NCI-H2107 treated with DMSO at 0.1 percent for 48 hours (cell line): ENCODE data around the gene RPN1.
A peak's percentile ranks its signal among the peaks of the same experiment; 100 is the strongest.
"Not testable (repeated sequence)": the region's sequence is repeated elsewhere in the genome, so short reads cannot be mapped to it uniquely, and the experiment has no call there.

Source experiments
- DNase-seq: peaks from one replicate; lab custom pipeline; 2025; ENCODE audit not compliant: unreplicated experiment; lab: John Stamatoyannopoulos, UW

The RPN1 gene

DNA sequence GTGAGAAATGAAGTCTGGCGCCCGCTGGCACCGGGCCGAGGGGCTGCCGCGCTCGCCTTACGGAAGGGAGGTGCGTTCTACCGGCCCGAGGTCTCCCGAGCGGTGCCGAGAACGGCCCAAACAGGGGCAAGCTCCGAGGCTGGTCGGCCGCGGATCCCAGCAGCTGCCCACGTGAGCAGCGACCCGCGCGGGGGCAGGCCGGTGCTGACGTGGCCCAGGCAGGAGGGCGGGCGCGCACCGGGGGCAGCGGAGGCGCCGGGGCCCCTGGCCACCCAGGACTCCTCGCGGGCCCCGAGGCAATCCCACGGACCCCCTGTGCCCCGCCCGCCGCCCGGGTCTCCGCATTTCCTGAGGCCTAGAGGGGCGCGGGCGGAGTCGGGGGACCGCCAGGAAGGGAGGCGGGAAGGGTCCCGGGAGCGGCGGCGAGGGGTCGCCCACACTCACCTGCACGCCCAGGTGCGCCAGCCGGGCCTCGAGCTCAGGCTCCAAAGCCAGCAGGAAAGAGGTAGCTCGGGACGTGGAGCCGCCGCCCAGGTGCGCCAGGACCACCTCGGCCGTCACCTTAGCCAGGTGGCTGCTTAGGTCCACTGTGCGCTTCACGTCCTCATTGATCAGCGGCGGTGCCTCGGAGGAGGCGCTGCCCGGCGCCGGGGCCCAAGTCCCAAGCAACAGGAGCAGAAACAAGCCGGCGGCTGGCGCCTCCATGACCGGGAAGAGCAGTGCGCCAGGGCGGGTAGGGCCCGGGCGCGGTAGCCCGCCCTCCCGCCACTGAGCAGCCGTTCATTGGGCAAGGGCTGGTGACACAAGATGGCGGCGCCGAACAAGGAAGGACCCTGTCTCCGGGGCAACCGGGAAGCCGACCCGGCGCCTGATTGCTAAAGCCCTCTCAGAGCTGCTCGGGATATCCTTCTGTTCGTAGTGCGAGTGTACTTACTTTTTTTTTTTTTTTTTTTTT is at the start of gene RPN1:
Gene RPN1, minus strand, starts transcription at position 723 of the 955 bp plus-strand sequence. Its CDS starts 18 bp downstream, at position 705.
- peak; percentile 89 for DNase-seq

GRCh38 chr3:128698211-128699047 is 47.8 kb upstream of the RPN1 start:
- peak; percentile 29 for DNase-seq

GRCh38 chr3:128697341-128697740 is 46.7 kb upstream of the RPN1 start:
- DNase-seq, result no peak

GRCh38 chr3:128693696-128694095 is 43.1 kb upstream of the RPN1 start:
- no peak for DNase-seq

DNA sequence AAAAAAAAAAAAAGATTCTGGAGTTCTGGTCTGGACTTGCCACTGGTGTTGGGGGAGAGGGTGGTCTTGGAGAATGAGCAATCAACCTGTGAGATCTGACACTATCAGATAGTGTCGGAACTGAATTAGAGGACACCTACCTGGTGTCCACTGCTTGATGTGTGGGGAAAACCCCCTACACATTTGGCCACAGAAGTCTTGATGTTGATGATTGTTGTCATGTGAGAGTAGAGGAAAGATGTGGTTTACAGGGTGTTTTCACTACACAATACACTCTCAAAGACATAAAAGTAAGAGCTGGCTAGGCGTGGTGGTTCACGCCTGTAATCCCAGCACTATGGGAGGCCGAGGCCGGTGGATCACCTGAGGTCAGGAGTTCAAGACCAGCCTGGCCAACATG is 38.4 kb upstream of the RPN1 start:
- DNase-seq, result no peak

DNA sequence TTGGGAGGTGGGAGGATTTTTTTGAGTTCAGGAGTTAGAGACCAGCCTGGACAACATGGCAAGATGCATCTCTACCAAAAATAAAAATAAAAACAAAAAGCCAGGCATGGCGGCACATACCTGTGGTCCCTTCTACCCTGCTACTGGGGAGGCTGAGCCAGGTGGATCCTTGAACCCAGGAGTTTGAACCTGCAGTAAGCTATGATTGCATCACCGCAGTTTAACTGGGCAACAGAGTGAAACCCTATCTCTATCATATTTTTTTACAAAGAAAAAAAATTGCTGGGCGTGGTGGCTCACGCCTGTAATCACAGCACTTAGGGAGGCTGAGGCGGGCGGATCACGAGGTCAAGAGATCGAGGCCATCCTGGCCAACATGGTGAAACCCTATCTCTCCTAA is 35.8 kb upstream of the RPN1 start:
- no peak for DNase-seq

DNA sequence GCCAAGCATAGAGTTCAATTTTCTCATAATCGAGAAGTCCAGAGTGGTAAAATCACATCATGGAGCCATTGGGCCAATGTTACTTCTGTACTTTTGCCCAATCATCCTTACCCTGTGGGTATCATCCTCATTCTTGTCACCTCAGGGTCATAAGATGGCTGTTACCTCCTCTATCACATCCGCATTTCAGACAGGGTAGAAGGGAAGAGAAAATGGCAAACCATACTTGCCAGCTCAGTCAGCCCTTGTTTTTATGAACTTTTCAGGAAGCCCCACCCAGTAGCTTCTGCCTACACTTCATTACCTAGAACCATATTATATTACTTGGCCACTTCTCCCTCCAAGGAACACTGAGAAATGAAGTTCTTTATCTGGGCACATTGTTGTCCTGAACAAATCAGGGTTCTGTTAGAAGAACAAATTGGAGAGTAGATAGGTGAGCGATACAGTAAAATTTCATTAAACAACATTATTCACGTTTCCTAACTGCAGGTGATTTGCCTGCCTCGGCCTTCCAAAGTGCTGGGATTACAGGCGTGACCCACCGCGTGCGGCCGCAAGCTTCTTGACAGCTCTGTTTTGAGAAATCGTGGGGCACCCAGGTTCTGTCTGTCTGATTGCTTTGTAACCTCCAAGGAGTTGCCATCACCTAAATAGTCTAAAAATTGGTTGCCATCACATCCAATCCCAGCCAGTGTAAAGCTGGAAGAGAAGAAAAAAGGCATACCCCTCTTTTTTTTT is 34.5 kb upstream of the RPN1 start:
- DNase-seq, result no peak

DNA sequence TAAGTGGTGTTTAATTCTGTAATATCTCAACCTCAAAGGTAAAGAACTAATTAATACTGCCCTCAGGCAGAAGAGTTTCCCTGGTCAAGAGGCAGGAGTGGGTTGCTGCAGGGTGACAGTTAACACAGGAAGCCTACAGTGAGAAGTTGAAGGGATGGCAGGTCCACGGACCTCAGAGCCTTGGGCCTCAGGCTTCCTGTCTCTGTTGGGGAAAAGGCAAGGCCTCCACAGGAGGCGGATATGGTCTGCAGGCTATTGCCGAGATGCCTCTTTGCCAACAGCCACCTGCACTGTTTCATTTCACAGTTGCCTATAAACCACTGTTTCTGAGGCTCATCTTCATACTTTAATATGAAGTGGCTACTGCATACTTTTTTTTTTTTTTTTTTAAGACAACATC is 33.3 kb upstream of the RPN1 start:
- no peak for DNase-seq

DNA sequence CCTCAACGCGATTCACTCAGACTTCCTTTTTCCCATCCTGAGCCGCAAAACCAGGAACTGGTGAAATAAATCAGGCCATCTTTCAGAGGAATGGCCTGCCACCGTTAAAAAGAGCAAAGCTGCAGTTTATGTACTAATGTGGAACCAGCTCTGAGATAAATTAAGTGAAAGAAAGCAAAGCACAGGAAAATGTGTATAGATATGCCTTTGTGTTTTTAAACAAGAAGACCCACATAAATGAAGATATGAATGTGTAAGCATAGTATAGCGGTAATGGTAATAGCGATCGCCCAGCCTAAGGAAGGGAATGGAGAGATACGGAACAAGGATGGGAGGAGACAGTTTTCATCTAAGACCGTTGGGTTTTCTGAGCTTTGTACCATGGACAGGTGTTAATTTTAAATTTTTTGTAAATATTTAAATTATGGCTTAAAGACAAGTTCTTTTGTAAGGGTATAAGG is 30.8 kb upstream of the RPN1 start:
- peak; percentile 69 for DNase-seq

DNA sequence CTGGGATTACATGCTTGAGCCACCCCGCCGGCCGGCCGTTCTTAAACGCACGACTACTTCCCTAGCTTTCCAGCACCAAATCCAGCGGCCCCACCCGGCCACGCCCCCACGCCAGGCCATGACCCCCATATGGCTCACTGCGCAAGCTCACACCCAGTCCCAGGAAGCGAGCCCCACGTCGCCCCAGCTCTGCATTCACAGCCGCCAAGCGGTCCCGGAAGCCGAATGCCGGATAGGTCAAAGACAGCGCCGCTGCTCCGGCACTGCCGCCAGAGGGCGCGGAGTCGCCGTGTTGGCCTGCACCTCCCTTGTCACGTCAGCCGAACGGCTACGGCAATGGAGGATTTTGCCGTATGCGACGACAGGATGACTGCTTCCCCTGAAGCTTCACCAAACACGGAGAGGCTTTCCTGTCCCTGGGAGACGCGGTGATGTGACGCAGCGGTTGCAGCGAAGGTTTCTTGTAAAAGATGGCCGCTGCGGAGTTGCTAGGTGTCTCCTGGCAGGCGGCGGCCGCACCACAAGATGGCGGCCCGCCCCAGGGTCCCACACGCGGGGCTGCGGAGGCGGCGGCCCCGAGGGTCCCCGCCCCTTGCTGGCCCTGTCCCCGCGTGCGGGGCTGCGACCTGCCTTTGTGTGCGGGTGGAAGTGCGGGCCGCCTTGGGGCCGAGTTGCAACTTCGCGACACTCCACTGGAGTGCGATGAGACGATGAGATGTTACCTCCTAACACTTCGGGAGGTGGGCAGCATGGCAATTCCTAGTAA is 30.2 kb upstream of the RPN1 start:
- peak; percentile 98 for DNase-seq

DNA sequence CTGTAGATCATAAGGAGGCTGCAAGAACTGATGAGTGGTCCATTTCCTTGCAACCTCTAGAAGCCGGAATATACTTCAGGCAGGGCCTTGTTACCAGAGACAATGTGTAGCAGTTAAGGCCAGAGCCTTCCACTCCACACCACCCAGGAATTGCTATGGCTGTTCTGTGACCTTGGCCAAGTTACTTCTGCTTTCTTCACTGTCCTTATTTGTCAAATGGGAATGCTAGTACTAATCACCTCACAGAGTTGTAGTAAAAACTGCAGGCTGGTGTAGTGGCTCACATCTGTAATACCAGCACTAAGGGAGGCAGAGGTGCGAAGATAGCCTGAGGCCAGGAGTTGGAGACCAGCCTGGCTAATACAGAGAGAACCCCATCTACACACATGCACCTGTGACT is 28.7 kb upstream of the RPN1 start:
- DNase-seq, result no peak

DNA sequence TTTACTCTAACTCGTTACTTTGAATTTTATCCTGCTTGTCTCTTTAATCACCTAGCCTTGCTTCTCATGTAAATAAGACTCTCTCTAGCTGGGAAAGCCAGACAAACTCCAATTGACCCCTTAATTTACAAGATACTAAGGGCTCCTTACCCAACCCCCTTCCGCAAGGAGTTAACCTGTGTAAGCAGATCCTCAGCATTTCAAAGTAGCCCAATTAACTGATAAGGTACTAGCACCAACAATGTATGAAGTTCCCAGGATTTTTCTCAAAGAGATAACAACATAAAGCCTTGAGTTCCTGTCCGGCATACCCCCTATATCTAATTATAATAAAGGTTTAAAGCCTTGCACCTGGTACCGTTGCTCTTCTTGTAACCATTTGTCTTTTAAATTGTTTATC is 25.2 kb upstream of the RPN1 start:
- DNase-seq, result not testable (repeated sequence)

- DNase-seq, result no peak
Measured at GRCh38 chr3:128674161-128674784, 23.7 kb upstream of the RPN1 start.

DNA sequence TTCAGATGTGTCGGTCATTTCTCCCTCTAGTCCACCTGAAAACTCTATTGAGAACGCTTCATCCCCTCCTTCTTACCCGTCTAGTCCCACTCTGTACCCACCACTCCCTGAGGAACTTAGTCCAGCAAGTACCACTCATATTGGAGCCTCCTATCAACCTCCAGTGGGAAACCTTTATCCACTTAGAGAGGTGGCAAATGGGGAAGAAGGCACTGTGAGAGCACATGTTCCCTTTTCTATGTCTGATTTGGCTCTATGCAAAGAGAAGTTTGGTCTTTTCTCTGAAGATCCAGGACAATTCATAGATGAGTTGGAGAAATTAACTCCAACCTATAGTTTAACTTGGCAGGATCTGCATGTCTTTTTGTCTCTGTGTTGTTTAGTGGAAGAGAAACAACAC is 17.0 kb upstream of the RPN1 start:
- DNase-seq, result no peak

DNA sequence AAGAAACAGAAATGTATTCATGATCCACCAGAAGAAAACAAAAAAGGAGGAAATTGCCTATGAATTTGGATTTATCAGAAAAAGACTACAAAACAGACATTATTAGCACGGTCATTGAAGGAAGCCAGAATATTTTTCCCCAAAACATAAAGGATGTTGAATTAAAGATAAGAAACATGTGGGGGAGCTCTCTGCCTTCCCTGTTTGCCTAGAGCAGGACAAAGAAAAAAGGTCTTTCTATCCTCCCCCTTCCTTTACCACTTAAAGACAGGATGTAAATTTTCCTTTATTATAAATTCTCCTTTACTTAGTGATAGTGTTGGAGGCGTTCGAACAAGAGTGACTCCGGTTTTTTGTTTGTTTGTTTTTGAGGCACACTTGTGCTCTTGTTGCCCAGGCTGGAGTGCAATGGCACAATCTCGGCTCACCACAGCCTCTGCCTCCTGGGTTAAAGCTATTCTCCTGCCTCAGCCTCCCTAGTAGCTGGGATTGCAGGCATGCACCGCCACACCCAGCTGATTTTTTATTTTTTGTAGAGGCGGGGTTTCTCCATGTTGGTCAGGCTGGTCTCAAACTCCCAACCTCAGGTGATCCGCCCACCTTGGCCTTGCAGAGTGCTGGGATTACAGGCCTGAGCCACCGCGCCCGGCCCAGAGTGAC is 14.9 kb upstream of the RPN1 start:
- no peak for DNase-seq

GRCh38 chr3:128663151-128663550 is 12.5 kb upstream of the RPN1 start:
- DNase-seq, result no peak

DNA sequence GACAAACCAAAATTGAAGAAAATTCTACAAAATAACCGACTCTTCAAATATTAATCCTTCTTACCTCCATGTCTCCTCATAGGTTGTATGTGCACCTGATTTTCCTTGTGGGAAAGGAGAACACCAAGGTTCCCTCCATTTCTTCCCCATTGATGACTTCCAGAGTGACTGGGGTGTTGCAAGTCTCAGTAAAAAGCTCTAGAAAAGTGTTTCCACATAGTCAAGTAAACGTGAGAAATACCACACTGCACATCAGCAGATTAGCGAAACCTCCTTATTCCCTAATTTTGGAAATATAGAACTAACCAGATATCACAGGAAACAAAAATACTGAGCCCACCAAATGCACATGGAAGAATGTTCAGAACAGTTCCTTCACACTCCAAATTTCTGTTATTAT is 4.9 kb upstream of the RPN1 start:
- DNase-seq, result no peak

GRCh38 chr3:128653993-128654805 is 3.6 kb upstream of the RPN1 start:
- DNase-seq, result not testable (repeated sequence)
